ENCODE data around the gene MSTN. TPM values are rescaled to one million over a fixed set of nuclear protein-coding genes. Genes with fewer than 3 reads are reported as not detected.
"Not testable (repeated sequence)": the region's sequence is repeated elsewhere in the genome, so short reads cannot be mapped to it uniquely, and the experiment has no call there.

The MSTN gene
- total RNA-seq, 1 donor from 2014 or later = not detected

DNA sequence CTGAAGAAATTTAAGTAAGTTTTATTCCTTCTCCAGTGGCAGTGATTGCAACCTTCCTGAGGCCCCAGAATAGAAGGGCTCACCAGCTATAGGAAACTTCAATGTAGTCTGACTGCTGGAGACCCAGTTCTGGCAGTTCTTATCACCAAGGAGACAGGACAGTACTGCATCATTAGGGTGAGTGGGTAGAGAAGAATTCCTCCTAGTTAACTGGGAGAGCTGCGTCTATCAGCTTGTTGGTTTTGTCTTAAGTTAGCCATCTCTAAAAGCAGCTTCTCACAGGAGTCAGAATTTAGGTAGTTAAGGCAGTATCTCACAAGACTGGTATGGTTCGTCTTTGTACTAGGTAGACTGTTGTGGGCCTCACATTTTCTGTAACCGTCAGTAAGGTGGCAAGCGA is 3.3 kb upstream of the MSTN start:
- DNase-seq (ENCODE audit: extremely low read depth, low read depth, low spot score) = no peak

DNA sequence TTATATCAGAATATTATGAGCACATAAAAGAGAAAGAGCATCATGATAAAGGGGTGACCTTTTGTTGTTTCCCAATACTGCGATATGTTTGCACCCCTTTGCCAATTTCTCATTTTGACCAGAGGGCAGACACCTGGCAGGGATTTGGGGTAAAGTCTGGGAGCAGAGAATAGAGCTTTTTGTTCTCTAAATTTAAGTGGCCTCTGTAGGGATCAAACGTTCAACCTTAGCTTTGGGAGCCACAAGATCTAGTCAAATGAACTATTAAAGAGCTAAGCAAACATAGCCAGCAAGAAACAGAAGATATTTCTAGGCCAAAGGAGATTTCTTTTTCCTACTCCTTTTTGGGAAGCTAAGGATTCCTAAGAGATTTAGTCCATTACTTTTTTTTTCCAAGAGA is 1.1 kb upstream of the MSTN start:
- no peak for DNase-seq (ENCODE audit: extremely low read depth, low read depth, low spot score)

DNA sequence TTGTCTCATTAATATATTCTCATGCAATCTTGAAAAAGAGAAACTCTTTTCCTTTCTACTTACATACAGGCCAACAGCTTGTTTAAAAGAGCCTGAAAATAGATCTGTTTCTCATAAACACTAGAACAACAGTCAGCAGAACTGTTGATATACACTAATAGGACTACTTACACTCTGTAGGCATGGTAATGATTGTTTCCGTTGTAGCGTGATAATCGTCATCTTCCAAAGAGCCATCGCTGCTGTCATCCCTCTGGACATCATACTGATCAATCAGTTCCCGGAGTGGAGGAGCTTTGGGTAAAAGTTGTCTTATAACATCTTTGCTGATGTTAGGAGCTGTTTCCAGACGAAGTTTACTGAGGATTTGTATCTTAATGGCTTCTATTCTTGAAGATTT is 476 bp downstream of the MSTN start:
- no peak for DNase-seq (ENCODE audit: extremely low read depth, low read depth, low spot score)

DNA sequence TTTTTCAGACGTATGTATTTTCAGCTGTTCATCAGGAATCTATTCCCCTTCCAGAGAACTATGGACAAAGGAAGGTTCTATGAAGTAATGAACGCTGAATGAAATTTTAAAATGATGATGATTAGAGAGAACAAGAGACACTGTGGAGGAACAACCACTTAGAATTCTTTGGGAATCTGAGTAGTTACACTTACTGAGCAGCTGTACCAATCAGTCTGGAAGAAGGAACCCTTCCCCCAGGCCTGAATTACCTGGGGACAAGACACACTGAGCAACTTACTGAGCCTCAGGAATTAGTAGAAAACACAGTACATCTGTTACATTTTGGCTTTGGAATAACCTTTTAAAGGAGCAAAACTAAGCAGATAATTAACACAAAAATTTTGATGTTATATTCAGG is 1.9 kb downstream of the MSTN start:
- DNase-seq (ENCODE audit: extremely low read depth, low read depth, low spot score) = no peak

DNA sequence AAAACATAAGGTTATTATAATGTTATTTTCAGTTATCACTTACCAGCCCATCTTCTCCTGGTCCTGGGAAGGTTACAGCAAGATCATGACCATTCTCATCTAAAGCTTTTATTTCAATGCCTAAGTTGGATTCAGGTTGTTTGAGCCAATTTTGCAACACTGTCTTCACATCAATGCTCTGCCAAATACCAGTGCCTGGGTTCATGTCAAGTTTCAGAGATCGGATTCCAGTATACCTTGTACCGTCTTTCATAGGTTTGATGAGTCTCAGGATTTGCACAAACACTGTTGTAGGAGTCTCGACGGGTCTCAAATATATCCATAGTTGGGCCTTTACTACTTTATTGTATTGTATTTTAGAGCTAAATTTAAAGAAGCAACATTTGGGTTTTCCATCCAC is 2.5 kb downstream of the MSTN start:
- no peak for DNase-seq (ENCODE audit: extremely low read depth, low read depth, low spot score)

DNA sequence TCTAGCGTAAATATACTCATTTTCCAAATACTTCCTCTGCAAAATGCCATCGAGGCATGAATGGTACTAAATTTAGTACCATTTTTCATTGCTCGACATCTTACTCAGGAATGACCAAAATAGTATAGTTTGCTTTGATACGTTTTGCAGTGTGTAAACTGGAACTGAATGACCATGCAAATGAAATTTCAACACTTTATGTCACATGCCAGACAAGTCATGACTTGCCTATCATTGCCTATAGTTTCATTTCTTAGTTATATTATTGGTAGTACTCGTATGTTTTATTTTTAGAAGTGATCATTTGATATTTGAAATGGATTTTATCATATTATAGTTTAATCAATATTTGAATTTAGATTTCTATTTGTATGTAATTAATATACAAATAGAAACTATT is 9.1 kb downstream of the MSTN start:
- DNase-seq (ENCODE audit: extremely low read depth, low read depth, low spot score) = no peak

DNA sequence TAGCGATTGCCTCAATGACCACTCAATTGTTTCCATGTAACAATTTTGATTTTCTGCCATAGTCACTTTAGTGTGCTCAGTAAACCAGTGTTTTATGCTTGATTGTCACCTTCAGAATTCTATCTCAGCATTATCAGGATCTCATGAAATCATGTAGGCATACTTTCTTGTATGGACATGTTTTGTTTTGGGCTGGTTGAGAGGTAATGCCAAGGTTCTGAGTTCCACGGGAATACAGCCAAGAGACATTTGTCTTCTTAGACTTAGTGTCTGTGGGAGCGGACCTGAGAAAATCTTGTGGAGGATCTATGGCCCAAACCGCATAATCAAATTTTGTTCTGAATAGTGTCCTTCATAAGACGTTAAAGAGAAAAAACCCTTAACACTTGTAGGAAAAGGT is 10.2 kb downstream of the MSTN start:
- no peak for DNase-seq (ENCODE audit: extremely low read depth, low read depth, low spot score)

DNA sequence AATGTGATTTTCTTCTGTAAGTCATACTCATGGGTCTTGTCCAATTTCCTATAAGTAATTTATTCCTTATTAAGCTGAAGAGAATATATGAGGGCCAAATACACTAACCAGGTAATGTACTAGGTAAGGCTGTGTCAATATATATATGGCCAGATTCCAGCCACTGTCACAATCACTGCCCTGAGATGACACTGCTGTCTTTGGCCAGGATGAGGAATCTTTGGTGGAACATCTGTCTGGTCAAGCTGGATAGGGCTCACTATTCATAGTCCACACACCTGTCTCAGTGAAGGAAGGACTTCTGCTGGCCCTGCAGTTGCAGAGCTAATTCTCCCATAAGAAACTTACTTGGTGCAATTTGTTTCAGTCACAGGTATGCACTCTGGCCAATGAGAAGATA is 11.3 kb downstream of the MSTN start:
- DNase-seq (ENCODE audit: extremely low read depth, low read depth, low spot score) = no peak

DNA sequence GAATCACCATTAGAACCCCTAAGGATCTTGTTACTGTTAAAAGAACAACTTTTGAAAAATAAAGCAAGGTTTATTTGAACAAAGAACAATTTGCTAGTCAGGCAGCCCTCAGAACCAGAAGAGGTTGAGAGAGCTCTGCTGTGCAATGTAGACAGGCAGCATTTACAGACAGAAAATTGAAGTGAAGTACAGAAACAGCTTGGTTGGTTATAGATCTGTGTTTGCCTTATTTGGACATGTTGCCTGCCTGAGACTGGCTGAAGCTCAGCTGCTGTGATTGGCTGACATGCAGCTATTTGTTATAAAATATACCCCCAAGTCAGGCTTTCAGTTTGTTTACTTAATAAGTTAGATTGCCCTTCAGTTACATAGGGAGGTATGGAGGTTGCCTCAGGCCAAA is 12.5 kb downstream of the MSTN start:
- no peak for DNase-seq (ENCODE audit: extremely low read depth, low read depth, low spot score)

DNA sequence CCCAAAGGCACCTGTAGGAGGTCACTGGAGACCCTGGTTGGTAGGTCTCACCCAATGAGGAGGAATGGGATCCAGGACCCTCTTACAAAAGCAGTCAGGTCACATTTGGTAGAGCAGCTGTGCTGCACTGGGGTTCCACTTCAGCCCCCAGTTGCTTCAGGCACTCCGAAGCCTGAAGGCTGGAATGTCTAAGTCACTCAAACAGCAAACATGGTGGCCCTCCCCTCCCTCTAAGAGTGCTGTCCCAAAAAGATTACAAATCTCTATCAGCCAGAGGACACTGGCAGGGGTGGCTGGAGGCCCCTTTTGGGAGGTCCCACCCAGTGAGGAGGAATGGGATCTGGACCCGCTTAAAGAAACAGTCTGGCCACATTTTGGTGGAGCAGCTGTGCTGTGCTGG is 17.7 kb downstream of the MSTN start:
- no peak for DNase-seq (ENCODE audit: extremely low read depth, low read depth, low spot score)

DNA sequence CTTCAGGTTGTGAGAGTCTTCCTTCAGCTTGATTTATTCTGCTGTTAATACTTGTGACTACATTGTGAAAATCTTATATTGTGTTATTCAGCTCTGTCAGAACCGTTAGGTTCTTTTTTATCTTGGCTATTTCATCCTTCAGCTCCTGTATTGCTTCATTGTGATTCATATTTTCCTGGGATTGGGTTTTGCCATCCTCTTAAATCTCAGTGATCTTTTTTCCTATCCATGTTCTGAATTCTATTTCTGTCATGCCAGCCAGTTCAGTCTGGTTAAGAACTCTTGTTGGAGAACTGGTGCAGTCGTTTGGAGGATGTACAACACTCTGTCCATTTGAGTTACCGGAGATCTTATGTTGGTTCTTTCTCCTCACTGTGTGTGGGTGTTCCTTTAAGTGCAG is 19.1 kb downstream of the MSTN start:
- DNase-seq (ENCODE audit: extremely low read depth, low read depth, low spot score) = no peak

DNA sequence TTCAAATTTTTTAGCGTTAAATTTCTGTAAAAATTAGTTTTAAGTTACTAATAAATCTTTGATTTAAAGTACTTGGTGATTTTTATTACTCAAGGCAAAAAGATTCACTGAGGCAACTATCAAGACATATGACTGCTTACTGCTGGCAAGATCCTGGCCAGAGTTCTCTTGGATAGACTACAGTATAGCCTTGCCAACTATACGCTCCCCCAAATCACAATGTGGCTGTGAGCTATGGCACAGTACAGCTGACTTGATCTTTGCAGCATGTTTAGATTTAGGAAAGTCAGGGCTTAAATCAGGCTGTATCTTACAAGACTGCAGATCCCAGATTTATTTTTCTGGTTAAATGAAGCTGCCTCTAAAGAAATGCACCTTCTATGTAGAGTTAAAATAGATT is 26.5 kb downstream of the MSTN start:
- DNase-seq (ENCODE audit: extremely low read depth, low read depth, low spot score) = no peak

DNA sequence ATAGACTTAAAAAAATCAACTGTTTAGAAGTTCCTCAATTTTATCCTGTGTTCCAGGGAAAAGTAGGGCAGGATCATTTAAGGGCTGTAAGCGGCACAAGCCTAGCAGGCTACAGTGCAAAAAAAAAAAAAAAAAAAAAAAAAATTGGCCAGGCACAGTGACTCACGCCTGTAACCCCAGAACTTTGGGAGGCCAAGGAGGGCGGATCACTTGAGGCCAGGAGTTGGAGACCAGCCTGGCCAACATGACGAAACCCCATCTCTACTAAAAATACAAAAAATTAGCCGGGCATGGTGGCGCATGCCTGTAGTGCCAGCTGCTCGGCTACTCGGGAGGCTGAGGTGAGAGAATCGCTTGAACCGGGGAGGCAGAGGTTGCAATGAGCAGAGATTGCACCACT is 28.1 kb downstream of the MSTN start:
- DNase-seq (ENCODE audit: extremely low read depth, low read depth, low spot score) = not testable (repeated sequence)

DNA sequence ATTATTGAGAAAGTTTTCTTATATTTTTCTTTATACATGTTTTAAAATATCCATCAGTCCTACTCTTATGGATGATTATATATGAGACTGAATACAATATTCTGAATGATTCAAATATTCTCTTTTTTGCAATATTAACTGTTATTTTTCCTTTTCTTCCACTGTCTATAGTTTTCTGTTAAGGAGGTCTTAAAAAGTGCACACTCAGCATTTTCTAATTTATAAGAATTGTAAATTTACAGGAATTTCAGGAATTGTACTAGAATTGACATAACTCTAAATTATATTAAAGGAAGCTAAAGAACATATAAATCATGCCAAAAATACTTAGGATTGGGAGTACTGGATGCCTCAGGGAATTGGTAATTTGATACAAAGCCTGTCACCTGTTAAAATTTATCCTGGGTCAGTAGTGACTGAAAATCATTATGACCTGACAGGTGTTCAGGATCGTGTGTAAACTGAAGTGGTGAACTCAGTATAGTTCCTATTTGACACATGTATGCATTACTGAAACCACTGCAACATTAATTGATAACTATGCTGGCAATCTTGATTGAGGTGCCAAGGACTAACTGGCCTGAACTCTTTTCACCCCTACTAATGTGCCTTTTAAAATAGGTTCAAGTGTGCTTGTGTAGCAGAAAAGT is 30.4 kb downstream of the MSTN start:
- DNase-seq (ENCODE audit: extremely low read depth, low read depth, low spot score) = no peak

DNA sequence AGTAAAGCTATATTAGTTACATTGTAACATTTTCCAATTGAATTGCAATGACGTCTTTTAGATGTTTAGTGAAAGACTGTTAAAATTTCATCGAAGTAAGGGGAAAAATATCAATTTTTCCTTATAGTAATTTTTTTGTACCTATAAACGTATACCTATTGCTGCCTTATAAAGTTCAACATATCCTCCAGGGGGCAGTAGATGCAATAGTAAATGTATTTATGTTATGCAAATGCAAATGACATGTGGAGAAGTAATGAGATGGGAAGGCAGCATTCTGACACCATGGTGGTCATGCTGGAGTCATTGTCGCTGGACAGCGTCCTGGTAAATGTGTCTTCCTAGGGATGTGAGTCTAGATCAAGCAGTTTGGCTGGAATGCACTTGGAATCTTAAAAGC is 38.7 kb downstream of the MSTN start:
- DNase-seq (ENCODE audit: extremely low read depth, low read depth, low spot score) = peak; percentile 31

DNA sequence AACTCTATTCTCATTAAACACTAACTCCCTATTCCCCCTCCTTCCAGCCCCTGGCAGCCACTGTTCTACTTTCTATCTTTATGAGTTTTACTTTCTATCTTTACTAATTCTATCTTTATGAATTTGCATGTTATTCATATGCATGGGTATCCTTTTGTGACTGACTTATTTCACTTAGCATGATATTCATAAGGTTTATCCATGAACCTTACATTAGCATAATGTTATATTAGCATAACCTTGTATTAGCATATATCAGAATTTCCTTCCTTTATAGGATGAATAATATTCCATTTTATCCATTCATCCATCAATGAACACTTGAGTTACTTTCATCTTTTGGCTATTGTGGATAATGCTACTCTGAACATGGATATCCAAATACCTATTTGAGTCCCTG is 41.8 kb downstream of the MSTN start:
- DNase-seq (ENCODE audit: extremely low read depth, low read depth, low spot score) = no peak

DNA sequence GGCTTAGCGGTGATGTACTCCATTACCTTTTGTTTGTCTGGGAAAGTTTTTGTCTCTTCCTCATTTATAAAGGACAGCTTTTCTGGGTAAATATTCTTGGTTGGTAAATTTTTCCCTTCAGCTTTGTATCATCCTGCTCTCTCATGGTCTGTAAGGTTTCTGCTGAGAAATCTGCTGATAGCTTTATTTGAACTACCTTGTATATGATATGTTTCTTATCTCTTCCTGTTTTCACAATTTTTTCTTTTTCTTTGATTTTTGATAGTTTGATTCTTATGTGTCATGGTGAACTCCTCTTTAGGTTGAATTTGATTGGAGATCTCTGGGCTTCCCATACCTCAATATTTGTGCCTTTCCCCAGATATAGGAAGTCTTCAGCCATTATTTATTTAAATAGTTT is 44.7 kb downstream of the MSTN start:
- no peak for DNase-seq (ENCODE audit: extremely low read depth, low read depth, low spot score)

DNA sequence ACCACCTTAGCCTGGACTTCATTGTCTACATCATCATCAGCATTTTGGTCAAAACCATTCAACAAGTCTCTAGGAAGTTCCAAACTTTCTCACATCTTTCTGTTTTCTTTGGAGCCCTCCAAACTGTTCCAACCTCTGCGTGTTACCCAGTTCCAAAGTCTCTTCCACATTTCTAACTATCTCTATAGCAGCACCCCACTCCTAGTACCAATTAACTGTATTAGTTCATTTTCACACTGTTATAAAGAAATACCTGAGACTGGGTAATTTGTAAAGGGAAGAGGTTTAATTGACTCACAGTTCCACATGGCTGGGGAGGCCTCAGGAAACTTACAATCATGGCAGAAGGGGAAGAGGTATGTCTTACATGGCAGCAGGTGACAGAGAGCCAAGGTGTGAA is 46.6 kb downstream of the MSTN start:
- not testable (repeated sequence) for DNase-seq (ENCODE audit: extremely low read depth, low read depth, low spot score)

All from glomerular endothelial cell (primary cell).